Glutamatergic neuron (in vitro differentiated cells): ENCODE data around the gene CHST15. TPM values are rescaled to one million over a fixed set of nuclear protein-coding genes. Genes with fewer than 3 reads are reported as not detected.

Experiments
- DNase-seq: peaks from one replicate; pipeline ENCODE4 v3.0.0; 2022
- H3K27ac Mint-ChIP-seq: one replicate; pipeline ENCODE4 v1.8.0; 2020; ENCODE audit warnings: mild to moderate bottlenecking, mixed read lengths, inconsistent platforms; ENCODE audit not compliant: unreplicated experiment
- H3K27me3 Mint-ChIP-seq: one replicate; pipeline ENCODE4 v1.8.0; 2020; ENCODE audit warnings: mild to moderate bottlenecking, moderate library complexity, mixed read lengths, inconsistent platforms; ENCODE audit not compliant: unreplicated experiment
- H3K36me3 Mint-ChIP-seq: one replicate; pipeline ENCODE4 v1.8.0; 2020; ENCODE audit warnings: mild to moderate bottlenecking, mixed read lengths, inconsistent platforms; ENCODE audit not compliant: unreplicated experiment
- H3K4me1 Mint-ChIP-seq: one replicate; pipeline ENCODE4 v1.8.0; 2020; ENCODE audit warnings: mild to moderate bottlenecking, low read depth, mixed read lengths, inconsistent platforms; ENCODE audit not compliant: unreplicated experiment
- H3K4me3 Mint-ChIP-seq: one replicate; pipeline ENCODE4 v1.8.0; 2020; ENCODE audit warnings: mild to moderate bottlenecking, mixed read lengths, inconsistent platforms; ENCODE audit not compliant: unreplicated experiment
- H3K9me3 Mint-ChIP-seq: one replicate; pipeline ENCODE4 v1.8.0; 2020; ENCODE audit warnings: mild to moderate bottlenecking, moderate library complexity, mixed read lengths, inconsistent platforms; ENCODE audit not compliant: unreplicated experiment
- total RNA-seq: library from RNA; stranded (reverse); fragmentation: NEBNext Ultra II Directional; extraction: Animal tissue kit (Norgen Biotek cat#: 25700); gene quantifications from one replicate; pipeline ENCODE4 v1.2.1, GENCODE V29; 2021; ENCODE audit not compliant: unreplicated experiment
- TF ChIP-seq, protein P1 (sequence below): fragments of 200-600 bp; sonication (generic); IDR thresholded peaks from one replicate; pipeline ENCODE4 v1.5.0; 2021; ENCODE audit not compliant: partially characterized antibody, unreplicated experiment

The CHST15 gene
- total RNA-seq, 1 donor from 2014 or later: 2.4 TPM

DNA sequence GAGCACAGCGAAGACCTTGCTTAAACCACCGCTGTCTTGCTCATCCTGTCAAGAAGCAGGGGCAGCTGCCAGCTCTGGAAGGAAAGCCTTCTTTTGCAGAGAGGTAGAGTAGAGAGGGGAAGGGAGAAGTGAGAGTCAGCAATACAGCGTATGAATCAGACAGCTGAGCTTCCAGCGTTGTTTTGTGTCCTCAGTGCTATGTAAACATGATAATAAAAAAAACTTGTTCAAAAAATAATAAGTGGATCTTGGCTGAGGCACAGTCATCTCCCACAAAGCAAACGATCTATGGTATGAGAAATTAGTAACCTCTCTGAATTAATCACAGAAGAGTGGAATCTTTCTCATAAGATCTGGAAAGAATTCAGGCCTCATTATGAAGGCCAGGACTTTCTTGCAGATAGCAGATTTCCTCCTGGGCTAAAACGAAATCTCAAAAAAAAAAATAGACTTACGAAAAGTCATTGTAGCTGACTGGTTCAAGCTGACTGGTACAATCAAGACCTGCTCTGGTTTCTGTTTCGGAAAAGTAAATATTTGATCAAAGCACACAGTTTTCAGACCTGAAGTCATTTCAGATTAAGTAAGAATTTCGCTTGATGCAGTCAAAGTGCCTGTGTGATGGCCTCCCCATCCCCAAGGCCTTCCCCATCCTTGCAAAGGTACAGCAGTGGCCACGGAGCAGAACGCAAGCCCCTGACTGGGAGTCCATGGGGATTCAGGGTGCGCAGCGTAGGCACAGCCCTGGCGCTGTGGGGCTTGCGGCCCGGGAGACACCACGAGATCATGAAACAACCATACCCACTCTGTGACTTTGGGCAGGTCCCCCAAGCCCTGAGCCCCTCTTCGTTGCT, 29.4 kb downstream of the CHST15 start:
- TF ChIP-seq, protein P1, sequence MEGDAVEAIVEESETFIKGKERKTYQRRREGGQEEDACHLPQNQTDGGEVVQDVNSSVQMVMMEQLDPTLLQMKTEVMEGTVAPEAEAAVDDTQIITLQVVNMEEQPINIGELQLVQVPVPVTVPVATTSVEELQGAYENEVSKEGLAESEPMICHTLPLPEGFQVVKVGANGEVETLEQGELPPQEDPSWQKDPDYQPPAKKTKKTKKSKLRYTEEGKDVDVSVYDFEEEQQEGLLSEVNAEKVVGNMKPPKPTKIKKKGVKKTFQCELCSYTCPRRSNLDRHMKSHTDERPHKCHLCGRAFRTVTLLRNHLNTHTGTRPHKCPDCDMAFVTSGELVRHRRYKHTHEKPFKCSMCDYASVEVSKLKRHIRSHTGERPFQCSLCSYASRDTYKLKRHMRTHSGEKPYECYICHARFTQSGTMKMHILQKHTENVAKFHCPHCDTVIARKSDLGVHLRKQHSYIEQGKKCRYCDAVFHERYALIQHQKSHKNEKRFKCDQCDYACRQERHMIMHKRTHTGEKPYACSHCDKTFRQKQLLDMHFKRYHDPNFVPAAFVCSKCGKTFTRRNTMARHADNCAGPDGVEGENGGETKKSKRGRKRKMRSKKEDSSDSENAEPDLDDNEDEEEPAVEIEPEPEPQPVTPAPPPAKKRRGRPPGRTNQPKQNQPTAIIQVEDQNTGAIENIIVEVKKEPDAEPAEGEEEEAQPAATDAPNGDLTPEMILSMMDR: no peak

GRCh38 chr10:124062390-124062789, 31.0 kb downstream of the CHST15 start:
- H3K4me3 Mint-ChIP-seq: no peak overlapping the region
- no peak for DNase-seq
- peaks cover 4% of the 10 kb centered on the region for H3K27me3 Mint-ChIP-seq
- H3K27ac Mint-ChIP-seq: no peak overlapping the region
- H3K9me3 Mint-ChIP-seq: peaks cover 3% of the 10 kb centered on the region
- peaks cover 20% of the 10 kb centered on the region for H3K4me1 Mint-ChIP-seq
- no peaks in the 10 kb centered on the region for H3K36me3 Mint-ChIP-seq
- TF ChIP-seq, protein P1: no peak

More for the DNA sequence above, 29.4 kb downstream of the CHST15 start:
- Mint-ChIP-seq H3K27me3 (peaks cover 3% of the 10 kb centered on the region), H3K36me3 (no peaks in the 10 kb centered on the region), H3K27ac (no peak overlapping the region), H3K9me3 (peaks cover 3% of the 10 kb centered on the region), H3K4me1 (peaks cover 16% of the 10 kb centered on the region), H3K4me3 (no peak overlapping the region)
- no peak for DNase-seq

- H3K4me3 Mint-ChIP-seq: no peak overlapping the region
- peaks cover 5% of the 10 kb centered on the region for H3K27me3 Mint-ChIP-seq
- no peak for DNase-seq
- no peak overlapping the region for H3K27ac Mint-ChIP-seq
- H3K36me3 Mint-ChIP-seq: no peaks in the 10 kb centered on the region
- H3K4me1 Mint-ChIP-seq: peaks cover 21% of the 10 kb centered on the region
- H3K9me3 Mint-ChIP-seq: peaks cover 3% of the 10 kb centered on the region
- TF ChIP-seq, protein P1: no peak
Measured at GRCh38 chr10:124061030-124061429, 32.4 kb downstream of the CHST15 start.

- Mint-ChIP-seq H3K9me3 (peaks cover 3% of the 10 kb centered on the region), H3K27me3 (peaks cover 5% of the 10 kb centered on the region), H3K4me1 (peaks cover 19% of the 10 kb centered on the region), H3K27ac (no peak overlapping the region), H3K36me3 (no peaks in the 10 kb centered on the region), H3K4me3 (no peak overlapping the region)
- DNase-seq: no peak
- TF ChIP-seq, protein P1: no peak
Measured at GRCh38 chr10:124060148-124060720, 33.2 kb downstream of the CHST15 start.

DNA sequence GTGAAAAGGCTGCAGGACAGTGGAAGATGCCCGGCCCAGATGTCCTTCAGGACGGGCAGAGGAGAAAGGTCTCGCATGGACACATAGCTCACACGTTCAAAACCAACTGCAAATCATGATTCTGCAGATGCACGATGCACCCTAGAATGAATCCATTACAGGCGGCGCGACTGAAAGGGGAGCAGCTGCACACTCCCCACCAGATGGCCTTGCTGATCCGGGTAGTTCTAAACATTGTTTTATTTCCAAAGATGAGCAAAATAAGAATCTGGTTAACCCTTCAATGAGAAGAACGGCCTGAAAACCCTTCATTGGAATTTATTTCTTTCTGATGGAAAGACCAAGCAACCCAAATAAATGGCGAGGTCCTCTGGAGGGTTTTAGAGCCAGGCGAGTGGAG, 33.8 kb downstream of the CHST15 start:
- no peaks in the 10 kb centered on the region for H3K36me3 Mint-ChIP-seq
- H3K4me1 Mint-ChIP-seq: peaks cover 19% of the 10 kb centered on the region
- H3K27ac Mint-ChIP-seq: peak overlapping the region; percentile 64
- H3K4me3 Mint-ChIP-seq: no peak overlapping the region
- peaks cover 3% of the 10 kb centered on the region for H3K9me3 Mint-ChIP-seq
- TF ChIP-seq, protein P1: no peak
- H3K27me3 Mint-ChIP-seq: peaks cover 5% of the 10 kb centered on the region
- no peak for DNase-seq
